Measurements from ENCODE around the gene NPB. TPM values are rescaled to one million over a fixed set of nuclear protein-coding genes. Genes with fewer than 3 reads are reported as not detected.

The NPB gene
- total RNA-seq, 3 donors from 2014 or later (not counting 1 experiment from before 2014, with no cell fraction given), result 0.18 to 0.31 TPM; not detected in 1

DNA sequence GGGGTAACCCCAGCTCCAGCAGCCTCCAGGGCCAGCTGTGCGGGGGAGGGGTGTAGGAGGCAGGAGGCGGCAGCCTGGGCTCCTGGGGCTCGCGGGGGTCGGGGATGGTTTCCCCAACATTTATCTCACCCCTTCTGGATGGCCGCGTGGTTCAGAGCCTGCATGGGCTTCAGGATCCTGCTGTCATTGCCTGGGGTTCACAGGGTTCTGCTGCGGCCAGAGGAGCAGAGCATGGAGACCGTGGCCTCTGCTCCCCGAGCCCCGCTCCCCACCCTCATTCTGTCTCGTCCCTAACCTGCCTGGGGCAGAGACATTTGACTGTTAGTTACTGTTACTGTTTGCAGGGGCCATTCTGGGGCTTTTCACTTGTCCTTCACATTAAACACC lies 40.1 kb downstream of the NPB start:
- Mint-ChIP-seq H3K27ac (no peak overlapping the region), H3K36me3 (no peaks in the 10 kb centered on the region), H3K4me1 (peaks cover 0 to 7% of the 10 kb centered on the region in 2 donors), H3K9me3 (no peaks in the 10 kb centered on the region), H3K4me3 (no peak overlapping the region), H3K27me3 (ENCODE audit: low read depth in 2 of 2) (no peaks in the 10 kb centered on the region)
- TF ChIP-seq, protein P1, sequence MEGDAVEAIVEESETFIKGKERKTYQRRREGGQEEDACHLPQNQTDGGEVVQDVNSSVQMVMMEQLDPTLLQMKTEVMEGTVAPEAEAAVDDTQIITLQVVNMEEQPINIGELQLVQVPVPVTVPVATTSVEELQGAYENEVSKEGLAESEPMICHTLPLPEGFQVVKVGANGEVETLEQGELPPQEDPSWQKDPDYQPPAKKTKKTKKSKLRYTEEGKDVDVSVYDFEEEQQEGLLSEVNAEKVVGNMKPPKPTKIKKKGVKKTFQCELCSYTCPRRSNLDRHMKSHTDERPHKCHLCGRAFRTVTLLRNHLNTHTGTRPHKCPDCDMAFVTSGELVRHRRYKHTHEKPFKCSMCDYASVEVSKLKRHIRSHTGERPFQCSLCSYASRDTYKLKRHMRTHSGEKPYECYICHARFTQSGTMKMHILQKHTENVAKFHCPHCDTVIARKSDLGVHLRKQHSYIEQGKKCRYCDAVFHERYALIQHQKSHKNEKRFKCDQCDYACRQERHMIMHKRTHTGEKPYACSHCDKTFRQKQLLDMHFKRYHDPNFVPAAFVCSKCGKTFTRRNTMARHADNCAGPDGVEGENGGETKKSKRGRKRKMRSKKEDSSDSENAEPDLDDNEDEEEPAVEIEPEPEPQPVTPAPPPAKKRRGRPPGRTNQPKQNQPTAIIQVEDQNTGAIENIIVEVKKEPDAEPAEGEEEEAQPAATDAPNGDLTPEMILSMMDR (IDR thresholded peaks at IDR 0.05), result no peak
- H3K4me1 ChIP-seq (ENCODE audit: control insufficient read depth, insufficient read depth, low read length), result peaks cover 5% of the 10 kb centered on the region
- H3K27ac ChIP-seq (ENCODE audit: low read length), result no peak overlapping the region
- no peaks in the 10 kb centered on the region for H3K9me3 ChIP-seq (ENCODE audit: control insufficient read depth, insufficient read depth, low read length)
- intact Hi-C loops (cut with micrococcal nuclease), result no loop called here
- H3K4me3 ChIP-seq (ENCODE audit: low read length), result no peak overlapping the region
- H3K36me3 ChIP-seq (ENCODE audit: control insufficient read depth, insufficient read depth, low read length), result no peaks in the 10 kb centered on the region
- ATAC-seq (no peak), DNase-seq (no peak)
- peaks cover 6% of the 10 kb centered on the region for H3K27me3 ChIP-seq (ENCODE audit: control insufficient read depth, insufficient read depth, low read length)
- WGBS (ENCODE audit: insufficient coverage), result 72% methylated on average over 11 of the region's 12 CpGs

DNA sequence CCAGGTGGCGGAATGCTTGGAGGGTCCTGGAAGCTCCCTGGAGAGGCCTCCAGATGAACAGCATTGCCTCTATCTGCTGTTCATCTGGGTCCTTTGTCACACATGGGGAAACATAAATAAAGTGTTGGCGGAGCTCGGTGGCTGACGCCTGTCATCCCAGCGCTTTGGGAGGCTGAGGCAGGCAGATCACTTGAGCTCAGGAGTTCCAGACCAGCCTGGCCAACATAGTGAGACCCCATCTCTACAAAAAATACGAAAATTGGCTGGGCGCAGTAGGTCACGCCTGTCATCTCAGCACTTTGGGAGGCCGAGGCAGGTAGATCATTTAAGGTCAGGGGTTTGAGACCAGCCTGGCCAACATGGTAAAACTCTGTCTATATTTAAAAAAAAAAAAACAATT lies 42.8 kb downstream of the NPB start:
- H3K9me3 ChIP-seq (ENCODE audit: control insufficient read depth, insufficient read depth, low read length), result no peaks in the 10 kb centered on the region
- Mint-ChIP-seq H3K27ac (no peak overlapping the region), H3K27me3 (ENCODE audit: low read depth in 2 of 2) (peaks cover 0 to 3% of the 10 kb centered on the region in 2 donors), H3K4me1 (no peaks in the 10 kb centered on the region), H3K36me3 (no peaks in the 10 kb centered on the region), H3K9me3 (no peaks in the 10 kb centered on the region), H3K4me3 (no peak overlapping the region)
- H3K27me3 ChIP-seq (ENCODE audit: control insufficient read depth, insufficient read depth, low read length), result no peaks in the 10 kb centered on the region
- intact Hi-C loops (cut with micrococcal nuclease), result no loop called here
- TF ChIP-seq, protein P1 (IDR thresholded peaks at IDR 0.05), result no peak
- no peaks in the 10 kb centered on the region for H3K36me3 ChIP-seq (ENCODE audit: control insufficient read depth, insufficient read depth, low read length)
- H3K4me3 ChIP-seq (ENCODE audit: low read length), result no peak overlapping the region
- WGBS (ENCODE audit: insufficient coverage), result 91% methylated on average over 9 of the region's 9 CpGs
- DNase-seq, result no peak
- H3K4me1 ChIP-seq (ENCODE audit: control insufficient read depth, insufficient read depth, low read length), result no peaks in the 10 kb centered on the region
- ATAC-seq, result no peak
- no peak overlapping the region for H3K27ac ChIP-seq (ENCODE audit: low read length)

DNA sequence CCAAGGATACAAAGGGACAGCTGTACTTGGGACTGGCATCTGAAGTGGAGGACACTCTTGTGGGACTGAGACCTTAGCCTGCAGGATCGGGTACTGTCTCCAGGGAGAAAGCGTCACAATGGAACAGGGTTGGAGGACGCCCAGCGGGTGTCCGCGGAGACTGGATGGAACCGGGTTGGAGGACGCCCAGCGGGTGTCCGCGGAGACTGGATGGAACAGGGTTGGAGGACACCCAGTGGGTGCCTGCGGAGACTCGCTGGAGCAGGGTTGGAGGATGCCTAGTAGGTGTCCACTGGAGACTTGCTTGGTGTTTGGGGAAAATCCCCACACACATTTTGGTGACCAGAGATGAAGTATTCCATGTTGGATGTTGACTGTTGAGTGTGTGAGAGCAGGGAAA lies 45.2 kb downstream of the NPB start, which contains the start of gene MYADML2:
Gene MYADML2 (minus strand): TSS at position 45 of the 400 bp plus-strand sequence. CDS start 5,492 bp downstream, outside the sequence.
- H3K27me3 Mint-ChIP-seq (ENCODE audit: low read depth in 2 of 2), result peaks cover 0 to 3% of the 10 kb centered on the region in 2 donors
- H3K9me3 Mint-ChIP-seq, result no peaks in the 10 kb centered on the region
- Histone ChIP-seq H3K27ac (ENCODE audit: low read length) (no peak within 1 kb of the TSS), H3K27me3 (ENCODE audit: control insufficient read depth, insufficient read depth, low read length) (no peaks in the 10 kb centered on the region), H3K36me3 (ENCODE audit: control insufficient read depth, insufficient read depth, low read length) (no peaks in the 10 kb centered on the region), H3K4me1 (ENCODE audit: control insufficient read depth, insufficient read depth, low read length) (no peaks in the 10 kb centered on the region), H3K9me3 (ENCODE audit: control insufficient read depth, insufficient read depth, low read length) (no peaks in the 10 kb centered on the region), H3K4me3 (ENCODE audit: low read length) (no peak within 1 kb of the TSS)
- no peak within 1 kb of the TSS for H3K27ac Mint-ChIP-seq
- 90% methylated on average over 13 of the region's 13 CpGs for WGBS (ENCODE audit: insufficient coverage)
- TF ChIP-seq, protein P1 (IDR thresholded peaks at IDR 0.05), result no peak
- no peaks in the 10 kb centered on the region for H3K36me3 Mint-ChIP-seq
- no peak within 1 kb of the TSS for H3K4me3 Mint-ChIP-seq
- ATAC-seq, result no peak
- intact Hi-C loops (cut with micrococcal nuclease), result no loop called here
- DNase-seq, result no peak
- H3K4me1 Mint-ChIP-seq, result no peaks in the 10 kb centered on the region
